Measurements from ENCODE around the gene NEDD4L.

Gene NEDD4L

GRCh38 chr18:58407263-58407648, 363.2 kb downstream of the NEDD4L start:
- no peak overlapping the region for H3K4me3 ChIP-seq (ENCODE audit: control insufficient read depth, low read depth, low read length)
- no peak for DNase-seq (ENCODE audit: low read depth)

GRCh38 chr18:58407649-58408407, 363.8 kb downstream of the NEDD4L start:
- no peak for TF ChIP-seq CTCF (IDR thresholded peaks at IDR 0.05; ENCODE audit: control insufficient read depth, insufficient read depth, low read depth, low read length, missing control alignments)
- no peak overlapping the region for H3K4me3 ChIP-seq (ENCODE audit: control insufficient read depth, low read depth, low read length)
- no peak for DNase-seq (ENCODE audit: low read depth)

More at GRCh38 chr18:58407263-58407648, 363.2 kb downstream of the NEDD4L start:
- TF ChIP-seq CTCF (IDR thresholded peaks at IDR 0.05; ENCODE audit: control insufficient read depth, insufficient read depth, low read depth, low read length, missing control alignments): no peak

GRCh38 chr18:58408665-58409064, 364.6 kb downstream of the NEDD4L start:
- no peak for TF ChIP-seq CTCF (IDR thresholded peaks at IDR 0.05; ENCODE audit: control insufficient read depth, insufficient read depth, low read depth, low read length, missing control alignments)

GRCh38 chr18:58409802-58410445, 365.9 kb downstream of the NEDD4L start:
- no peak for TF ChIP-seq CTCF (IDR thresholded peaks at IDR 0.05; ENCODE audit: control insufficient read depth, insufficient read depth, low read depth, low read length, missing control alignments)
- no peak for DNase-seq (ENCODE audit: low read depth)
- H3K4me3 ChIP-seq (ENCODE audit: control insufficient read depth, low read depth, low read length): no peak overlapping the region

More at GRCh38 chr18:58408665-58409064, 364.6 kb downstream of the NEDD4L start:
- no peak for DNase-seq (ENCODE audit: low read depth)
- H3K4me3 ChIP-seq (ENCODE audit: control insufficient read depth, low read depth, low read length): no peak overlapping the region

GRCh38 chr18:58411323-58411722, 367.3 kb downstream of the NEDD4L start:
- TF ChIP-seq CTCF (IDR thresholded peaks at IDR 0.05; ENCODE audit: control insufficient read depth, insufficient read depth, low read depth, low read length, missing control alignments): no peak
- no peak overlapping the region for H3K4me3 ChIP-seq (ENCODE audit: control insufficient read depth, low read depth, low read length)
- no peak for DNase-seq (ENCODE audit: low read depth)

GRCh38 chr18:58412844-58413666, 369.0 kb downstream of the NEDD4L start:
- no peak for TF ChIP-seq CTCF (IDR thresholded peaks at IDR 0.05; ENCODE audit: control insufficient read depth, insufficient read depth, low read depth, low read length, missing control alignments)
- no peak for DNase-seq (ENCODE audit: low read depth)
- no peak overlapping the region for H3K4me3 ChIP-seq (ENCODE audit: control insufficient read depth, low read depth, low read length)

Data from AG09309 (cell line).